Spinal cord (tissue), 10 donors: Measurements from ENCODE around the gene PLTP. TPM values are rescaled to one million over a fixed set of nuclear protein-coding genes. Genes with fewer than 3 reads are reported as not detected.
"Not testable (repeated sequence)": the region's sequence is repeated elsewhere in the genome, so short reads cannot be mapped to it uniquely, and the experiment has no call there.

Experiments used
- DNase-seq, 6 donors: peaks; one replicate each; pipeline versions ENCODE4 v3.0.0 to v3.0.0-alpha.2; 2013 to 2015; ENCODE audit warnings: low spot score in 6 of 6, low read depth in 4 of 6
- H3K27ac ChIP-seq: one replicate; pipeline ENCODE4 v1.5.1; 2013; ENCODE audit warnings: low read depth, low read length, control low read depth
- H3K27me3 ChIP-seq: one replicate; pipeline ENCODE4 v1.6.1; 2013; ENCODE audit warnings: low read length; ENCODE audit not compliant: control insufficient read depth, insufficient read depth
- H3K36me3 ChIP-seq: one replicate; pipeline ENCODE4 v1.6.1; 2013; ENCODE audit warnings: low read length; ENCODE audit not compliant: control insufficient read depth, insufficient read depth
- H3K4me1 ChIP-seq: one replicate; pipeline ENCODE4 v1.6.1; 2013; ENCODE audit warnings: low read length; ENCODE audit not compliant: control insufficient read depth, insufficient read depth
- H3K4me3 ChIP-seq: one replicate; pipeline ENCODE4 v1.5.1; 2013; ENCODE audit warnings: low read depth, low read length, control low read depth
- H3K9me3 ChIP-seq: one replicate; pipeline ENCODE4 v1.6.1; 2013; ENCODE audit warnings: low read length; ENCODE audit not compliant: control insufficient read depth, insufficient read depth
- WGBS: methylation state at CpG from one replicate; pipeline ENCODE4 v1.1.5; 2013; ENCODE audit warnings: missing lambda C conversion rate; ENCODE audit not compliant: insufficient coverage; 5-methylcytosine and 5-hydroxymethylcytosine counted together
- long read RNA-seq, 4 donors: transcript quantifications; one replicate each; lab custom pipeline, GENCODE V29; 2026
- polyA plus RNA-seq, 2 donors: library from polyadenylated mRNA; unstranded; fragments of 120-200 nt; gene quantifications; one replicate each; pipeline ENCODE4 v1.2.1, GENCODE V29; 2013; ENCODE audit not compliant: insufficient read length in 2 of 2
- total RNA-seq, 2 donors: library from RNA; depleted of rRNA in 1 of 2; stranded (reverse); fragments of 120-200 nt in 1 of 2; fragments of >200 nt in 1 of 2; gene quantifications; one replicate each; pipeline versions ENCODE4 v1.2.3 to v1.2.4, GENCODE V29; 2013 to 2014
- donor health status: healthy.

The PLTP gene, protein sequence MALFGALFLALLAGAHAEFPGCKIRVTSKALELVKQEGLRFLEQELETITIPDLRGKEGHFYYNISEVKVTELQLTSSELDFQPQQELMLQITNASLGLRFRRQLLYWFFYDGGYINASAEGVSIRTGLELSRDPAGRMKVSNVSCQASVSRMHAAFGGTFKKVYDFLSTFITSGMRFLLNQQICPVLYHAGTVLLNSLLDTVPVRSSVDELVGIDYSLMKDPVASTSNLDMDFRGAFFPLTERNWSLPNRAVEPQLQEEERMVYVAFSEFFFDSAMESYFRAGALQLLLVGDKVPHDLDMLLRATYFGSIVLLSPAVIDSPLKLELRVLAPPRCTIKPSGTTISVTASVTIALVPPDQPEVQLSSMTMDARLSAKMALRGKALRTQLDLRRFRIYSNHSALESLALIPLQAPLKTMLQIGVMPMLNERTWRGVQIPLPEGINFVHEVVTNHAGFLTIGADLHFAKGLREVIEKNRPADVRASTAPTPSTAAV
- total RNA-seq (100 to 1,000 TPM in 1 of 2 donors, 10 to 100 TPM in 1; 73.7 to 471 TPM), polyA plus RNA-seq (100 to 1,000 TPM; 222 to 234 TPM)
- long read RNA-seq, donor 1, transcript PLTP-203 (16 exons, 1,743 nt), result major isoform, 64 of 101 reads
- long read RNA-seq, donor 1, transcript PLTP-205 (15 exons, 2,255 nt), result minor isoform, 5 of 101 reads
- long read RNA-seq, donor 1, partial matches to known transcripts, result 29 of 101 reads
- long read RNA-seq, donor 1, other reads (novel, unspliced or antisense), result 0 of 101 reads
- long read RNA-seq, donor 2, transcript PLTP-203 (16 exons, 1,743 nt), result major isoform, 22 of 42 reads
- long read RNA-seq, donor 2, partial matches to known transcripts, result 17 of 42 reads
- long read RNA-seq, donor 2, other reads (novel, unspliced or antisense), result 0 of 42 reads
- long read RNA-seq, donor 3, transcript PLTP-203 (16 exons, 1,743 nt), result major isoform, 35 of 54 reads
- long read RNA-seq, donor 3, partial matches to known transcripts, result 14 of 54 reads
- long read RNA-seq, donor 3, other reads (novel, unspliced or antisense), result 0 of 54 reads
- long read RNA-seq, donor 4, transcript PLTP-203 (16 exons, 1,743 nt), result major isoform, 21 of 25 reads
- long read RNA-seq, donor 4, partial matches to known transcripts, result 0 of 25 reads
- long read RNA-seq, donor 4, other reads (novel, unspliced or antisense), result 0 of 25 reads

DNA sequence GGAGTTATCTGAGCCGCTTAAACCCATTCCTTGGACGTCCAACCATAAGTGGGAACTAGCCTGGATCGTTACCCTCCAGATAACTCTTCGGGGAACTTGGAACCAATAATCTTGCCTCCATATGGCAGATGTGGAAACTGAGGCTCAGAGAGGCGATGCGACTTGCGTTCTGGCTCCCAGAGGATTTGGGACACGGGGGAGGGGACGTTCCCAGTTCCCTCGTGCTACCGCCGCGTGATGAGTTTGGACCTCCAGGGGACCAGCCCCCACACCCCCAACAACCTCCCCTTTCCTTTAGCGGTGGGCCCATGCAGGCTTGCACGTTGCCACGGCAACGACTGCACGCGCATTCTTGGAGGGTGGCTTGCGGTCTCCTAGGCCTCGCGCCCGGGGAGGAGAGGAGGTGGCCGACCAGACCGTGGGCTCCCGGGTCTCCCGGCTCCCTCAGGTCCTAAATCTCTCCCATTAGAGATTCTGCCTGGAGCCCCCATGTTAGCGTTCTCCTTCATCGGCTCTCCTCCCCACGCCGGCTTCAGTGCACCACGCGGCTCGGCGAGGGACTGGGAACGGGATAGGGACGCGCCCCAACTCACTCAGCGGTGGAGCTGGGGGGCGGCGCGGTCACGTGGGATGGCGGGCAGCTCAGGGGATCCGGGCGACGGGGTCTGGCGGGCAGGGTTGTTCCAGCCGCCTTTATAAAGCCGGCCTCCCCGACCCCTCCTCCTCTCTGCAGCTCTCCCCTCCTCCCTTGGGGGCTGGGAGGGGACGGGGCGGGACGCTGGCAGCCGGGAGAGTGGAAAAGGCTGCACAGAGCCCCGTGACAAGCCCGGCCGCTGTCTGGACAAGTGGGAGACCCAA, at the start of gene PLTP:
Gene PLTP, minus strand, starts transcription at position 670 of the 858 bp plus-strand sequence. CDS start 703 bp downstream, outside the sequence.
- Histone ChIP-seq H3K36me3 (peaks cover 24% of the 10 kb centered on the region), H3K4me3 (peak within 1 kb of the TSS; percentile 76), H3K27me3 (no peaks in the 10 kb centered on the region), H3K9me3 (no peaks in the 10 kb centered on the region), H3K4me1 (peaks cover 37% of the 10 kb centered on the region), H3K27ac (peak within 1 kb of the TSS; percentile 94)
- DNase-seq, result peak; percentile 61 to 93 (median 80)
- WGBS, result under 1% methylated on average over 43 of the region's 58 CpGs

DNA sequence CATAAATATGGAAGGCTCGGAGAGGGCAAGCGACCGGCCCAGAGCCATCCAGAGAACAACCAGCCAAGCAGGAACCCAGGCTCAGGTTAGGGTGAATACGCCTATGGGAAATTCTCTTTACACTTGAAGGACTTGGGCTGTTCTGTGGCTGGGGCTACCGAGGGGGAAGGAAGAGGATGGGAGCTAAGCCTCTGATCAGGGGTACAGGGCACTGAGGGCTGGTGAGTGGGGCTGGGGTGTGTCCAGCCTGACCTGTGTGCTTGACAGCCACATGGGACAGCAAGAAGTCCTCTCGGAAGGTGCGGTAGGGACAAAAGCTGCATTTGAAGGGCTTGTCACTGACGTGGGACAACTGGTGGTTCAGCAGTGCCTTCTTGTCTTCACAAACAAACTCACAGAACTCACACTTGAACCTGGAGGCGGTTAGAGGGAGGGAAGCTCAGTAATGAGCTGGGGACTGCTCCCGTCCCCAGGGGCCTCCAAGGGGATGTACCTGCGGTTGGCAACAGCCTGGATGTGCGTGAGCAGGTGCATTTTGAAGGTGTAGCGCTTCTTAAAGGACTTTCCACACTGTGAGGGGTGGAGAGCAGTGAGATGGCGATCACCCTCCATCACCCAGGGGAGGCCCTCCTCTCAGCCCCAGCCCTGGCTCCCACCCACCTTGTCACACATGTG, 48.1 kb upstream of the PLTP start:
- DNase-seq, result no peak
- Histone ChIP-seq H3K27ac (no peak overlapping the region), H3K36me3 (peaks cover 87% of the 10 kb centered on the region), H3K4me3 (no peak overlapping the region), H3K4me1 (no peaks in the 10 kb centered on the region), H3K27me3 (no peaks in the 10 kb centered on the region), H3K9me3 (no peaks in the 10 kb centered on the region)
- 98% methylated on average over 8 of the region's 14 CpGs for WGBS

DNA sequence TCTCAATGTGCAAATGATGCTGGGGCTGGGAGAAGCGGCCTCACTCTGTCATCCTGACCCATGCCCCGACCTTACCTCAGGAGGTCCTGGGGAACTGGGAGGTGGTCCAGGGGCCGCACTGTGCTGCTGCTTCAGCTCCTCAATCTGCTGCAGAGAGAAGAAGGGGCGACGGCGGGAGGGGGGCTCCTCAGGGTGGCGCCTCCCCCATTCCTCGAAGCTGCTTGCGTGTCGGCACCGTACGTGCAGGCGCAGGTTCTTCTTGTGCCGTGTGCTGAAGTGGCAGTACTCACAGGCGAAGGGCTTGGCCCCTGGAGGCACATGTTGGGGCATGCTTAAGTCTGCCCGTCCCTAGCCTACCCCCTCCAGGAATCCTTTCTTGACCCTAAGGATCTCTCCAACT, 47.2 kb upstream of the PLTP start:
- Histone ChIP-seq H3K9me3 (no peaks in the 10 kb centered on the region), H3K4me1 (no peaks in the 10 kb centered on the region), H3K27ac (no peak overlapping the region), H3K27me3 (no peaks in the 10 kb centered on the region), H3K36me3 (peaks cover 83% of the 10 kb centered on the region), H3K4me3 (no peak overlapping the region)
- DNase-seq, result no peak
- WGBS, result 95% methylated on average over 16 of the region's 16 CpGs

DNA sequence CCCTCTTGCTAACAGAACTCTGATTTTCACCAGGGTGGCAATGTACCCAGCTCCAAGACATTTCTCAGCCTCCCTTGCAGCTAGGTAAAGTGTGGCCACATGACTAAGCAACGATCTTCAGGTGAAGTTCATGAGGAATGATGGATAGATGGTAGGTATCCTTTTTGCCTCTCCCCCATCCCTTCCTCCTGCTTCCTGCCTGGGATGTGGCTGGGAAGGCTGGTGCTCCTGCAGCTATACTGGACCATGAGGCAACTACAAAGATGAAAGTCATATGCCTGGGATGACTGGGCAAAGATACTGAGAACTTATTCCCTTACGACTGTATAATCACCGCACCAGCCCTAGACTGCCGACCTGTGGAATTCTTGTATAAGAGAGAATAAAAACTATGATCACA, 46.6 kb upstream of the PLTP start:
- WGBS, result no CpG with 5 or more reads among the region's 4 CpGs
- DNase-seq, result no peak
- no peak overlapping the region for H3K4me3 ChIP-seq
- no peak overlapping the region for H3K27ac ChIP-seq
- peaks cover 83% of the 10 kb centered on the region for H3K36me3 ChIP-seq
- no peaks in the 10 kb centered on the region for H3K4me1 ChIP-seq
- no peaks in the 10 kb centered on the region for H3K27me3 ChIP-seq
- no peaks in the 10 kb centered on the region for H3K9me3 ChIP-seq

DNA sequence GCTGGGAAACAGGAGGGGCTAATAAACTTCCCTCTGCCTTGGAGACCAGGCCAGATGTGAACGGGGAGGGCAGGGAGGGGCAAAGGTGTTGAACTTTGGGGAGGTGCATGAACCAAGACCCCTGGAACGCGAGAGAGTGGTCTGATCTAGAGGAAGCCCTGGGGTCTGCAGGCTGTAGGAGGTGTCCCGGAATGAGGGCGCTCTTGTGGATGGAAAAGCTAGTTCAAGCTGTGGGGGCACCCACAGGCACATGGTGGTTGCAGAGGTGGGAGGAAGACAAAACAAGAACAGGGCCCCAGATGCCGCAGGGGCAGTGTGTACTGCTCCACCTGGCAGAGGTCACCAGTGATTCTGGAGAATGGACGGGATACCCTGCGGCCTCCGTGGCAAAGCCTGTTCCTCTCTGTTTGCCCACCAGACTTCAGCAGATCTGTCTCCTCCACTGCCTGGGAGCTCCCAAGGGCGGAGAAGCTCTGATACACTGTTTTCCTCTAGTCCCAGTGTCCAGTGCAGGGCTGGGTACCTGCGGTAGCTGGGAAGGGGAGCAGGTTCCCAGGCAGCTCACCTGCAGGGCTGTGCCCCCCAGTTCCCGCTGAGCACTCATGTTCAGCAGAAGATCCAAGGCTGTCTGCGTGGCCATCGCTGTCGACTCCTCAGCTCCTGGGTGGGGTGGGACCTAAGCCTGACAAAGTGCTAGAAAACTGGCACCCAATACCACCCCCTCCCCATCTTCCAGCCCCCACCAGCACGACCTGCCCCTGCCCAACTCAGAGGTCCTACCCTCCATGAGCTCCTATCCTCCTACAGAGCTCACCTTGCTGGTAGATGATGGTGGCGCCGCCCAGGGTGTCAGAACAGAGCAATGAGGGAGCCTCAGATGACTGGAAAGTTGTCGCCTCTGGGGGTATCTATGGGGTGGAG, 45.3 kb upstream of the PLTP start:
- H3K36me3 ChIP-seq, result peaks cover 85% of the 10 kb centered on the region
- DNase-seq, result no peak
- 89% methylated on average over 16 of the region's 19 CpGs for WGBS
- no peaks in the 10 kb centered on the region for H3K4me1 ChIP-seq
- H3K27me3 ChIP-seq, result no peaks in the 10 kb centered on the region
- H3K4me3 ChIP-seq, result no peak overlapping the region
- H3K9me3 ChIP-seq, result no peaks in the 10 kb centered on the region
- no peak overlapping the region for H3K27ac ChIP-seq

DNA sequence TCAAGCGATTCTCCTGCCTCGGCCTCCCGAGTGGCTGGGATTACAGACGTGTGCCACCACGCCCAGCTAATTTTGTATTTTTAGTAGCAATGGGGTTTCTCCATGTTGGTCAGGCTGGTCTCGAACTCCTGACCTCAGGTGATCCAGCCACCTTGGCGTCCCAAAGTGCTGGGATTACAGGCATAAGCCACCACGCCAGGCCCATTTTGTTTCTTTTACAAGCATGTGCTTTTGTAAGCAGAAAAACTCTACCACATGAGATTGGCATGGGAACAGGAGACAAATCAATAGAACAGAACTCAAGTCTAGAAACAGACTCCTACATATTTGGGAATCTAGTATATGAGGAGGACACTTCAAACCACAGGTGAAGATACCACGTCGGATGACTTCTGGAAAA, 44.4 kb upstream of the PLTP start:
- 100% methylated on average over 6 of the region's 10 CpGs for WGBS
- H3K27me3 ChIP-seq, H3K27ac ChIP-seq, DNase-seq, H3K4me1 ChIP-seq, H3K9me3 ChIP-seq, H3K4me3 ChIP-seq: not testable (repeated sequence)
- peaks cover 85% of the 10 kb centered on the region for H3K36me3 ChIP-seq

DNA sequence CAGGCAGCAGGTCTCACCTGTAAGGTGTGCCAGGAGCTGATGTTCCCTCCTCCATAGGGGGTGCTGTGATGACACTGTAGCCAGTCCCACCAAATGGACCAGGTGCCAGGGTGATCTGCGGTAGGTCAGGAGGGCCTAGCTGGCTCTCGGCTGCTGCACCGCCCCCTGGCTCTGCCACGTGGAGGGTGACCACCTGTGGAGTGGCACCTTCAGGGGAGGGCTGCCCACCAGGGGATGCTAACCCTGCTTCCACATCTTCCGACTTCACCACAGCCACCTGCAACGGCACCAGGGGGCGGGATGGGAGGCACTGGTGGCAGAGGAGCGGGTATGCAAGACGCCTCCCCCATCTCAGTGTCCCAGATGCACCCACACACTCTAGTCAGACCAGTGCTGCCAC, 41.7 kb upstream of the PLTP start:
- DNase-seq, result no peak
- Histone ChIP-seq H3K36me3 (peaks cover 84% of the 10 kb centered on the region), H3K27ac (no peak overlapping the region), H3K4me1 (no peaks in the 10 kb centered on the region), H3K4me3 (no peak overlapping the region), H3K9me3 (no peaks in the 10 kb centered on the region), H3K27me3 (no peaks in the 10 kb centered on the region)
- WGBS, result 87% methylated on average over 8 of the region's 9 CpGs

DNA sequence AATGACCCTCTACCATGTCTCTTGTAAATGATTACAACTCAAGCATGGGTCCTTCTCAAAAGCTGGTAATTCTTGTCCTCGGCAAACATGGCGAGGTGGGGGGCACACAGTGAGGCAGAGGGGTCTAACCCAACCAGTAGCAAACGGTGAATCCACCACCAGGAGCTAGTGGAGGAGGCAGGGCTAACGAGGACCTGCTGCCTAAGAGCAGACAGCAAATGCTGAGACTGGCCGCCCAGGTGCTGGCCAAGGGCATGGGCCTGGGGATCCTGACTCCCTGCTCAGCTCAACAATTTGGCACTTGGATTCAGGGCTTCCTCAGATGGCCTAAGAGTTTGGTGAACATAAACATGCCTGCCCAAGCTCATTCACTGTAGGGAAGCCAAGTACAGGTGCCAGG, 40.9 kb upstream of the PLTP start:
- no peak for DNase-seq
- Histone ChIP-seq H3K36me3 (peaks cover 84% of the 10 kb centered on the region), H3K27ac (no peak overlapping the region), H3K27me3 (no peaks in the 10 kb centered on the region), H3K4me1 (no peaks in the 10 kb centered on the region), H3K9me3 (no peaks in the 10 kb centered on the region), H3K4me3 (no peak overlapping the region)
- 94% methylated on average over 5 of the region's 5 CpGs for WGBS
